B cell (primary cell): ENCODE measurements around the gene RBM20.

ENCODE experiments used
- EZH2 ChIP-seq: IDR thresholded peaks from 2 replicates; pipeline ENCODE4 v1.6.1; 2012; ENCODE audit warnings: borderline replicate concordance, low read depth, mild to moderate bottlenecking, moderate library complexity, low read length; ENCODE audit not compliant: insufficient read depth, poor library complexity, severe bottlenecking
- TF ChIP-seq, protein P1 (sequence below): fragments of 200-600 bp; IDR thresholded peaks from one replicate; pipeline ENCODE4 v1.8.0; 2022; ENCODE audit warnings: antibody characterized with exemption, mild to moderate bottlenecking

GRCh38 chr10:110798340-110798739 is 154.2 kb downstream of the RBM20 start:
- no peak for TF ChIP-seq EZH2
- TF ChIP-seq, protein P1, sequence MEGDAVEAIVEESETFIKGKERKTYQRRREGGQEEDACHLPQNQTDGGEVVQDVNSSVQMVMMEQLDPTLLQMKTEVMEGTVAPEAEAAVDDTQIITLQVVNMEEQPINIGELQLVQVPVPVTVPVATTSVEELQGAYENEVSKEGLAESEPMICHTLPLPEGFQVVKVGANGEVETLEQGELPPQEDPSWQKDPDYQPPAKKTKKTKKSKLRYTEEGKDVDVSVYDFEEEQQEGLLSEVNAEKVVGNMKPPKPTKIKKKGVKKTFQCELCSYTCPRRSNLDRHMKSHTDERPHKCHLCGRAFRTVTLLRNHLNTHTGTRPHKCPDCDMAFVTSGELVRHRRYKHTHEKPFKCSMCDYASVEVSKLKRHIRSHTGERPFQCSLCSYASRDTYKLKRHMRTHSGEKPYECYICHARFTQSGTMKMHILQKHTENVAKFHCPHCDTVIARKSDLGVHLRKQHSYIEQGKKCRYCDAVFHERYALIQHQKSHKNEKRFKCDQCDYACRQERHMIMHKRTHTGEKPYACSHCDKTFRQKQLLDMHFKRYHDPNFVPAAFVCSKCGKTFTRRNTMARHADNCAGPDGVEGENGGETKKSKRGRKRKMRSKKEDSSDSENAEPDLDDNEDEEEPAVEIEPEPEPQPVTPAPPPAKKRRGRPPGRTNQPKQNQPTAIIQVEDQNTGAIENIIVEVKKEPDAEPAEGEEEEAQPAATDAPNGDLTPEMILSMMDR, result no peak
